Spleen (tissue), 7 donors: ENCODE measurements around the gene MRC2.

ENCODE experiments used
- POLR2A ChIP-seq, 3 donors: fragments of 450-650 bp; IDR thresholded peaks; one replicate each; pipeline ENCODE4 v1.5.1; 2017; ENCODE audit warnings: antibody characterized with exemption in 3 of 3, mild to moderate bottlenecking in 1 of 3
- POLR2AphosphoS5 ChIP-seq, 3 donors: sonication (generic); formaldehyde crosslinking; IDR thresholded peaks; one replicate each; pipeline ENCODE4 v1.5.1; 2017; ENCODE audit warnings: antibody characterized with exemption in 3 of 3
- TF ChIP-seq, protein P1 (sequence below), 11 experiments: fragments of 200-600 bp in 7 of 11; fragments of 450-650 bp in 4 of 11; sonication (generic) in 4 of 11; IDR thresholded peaks in 8 of 11; conservative IDR thresholded peaks in 3 of 11; 1 replicate in 7 of 11; 2 replicates in 4 of 11; pipeline versions ENCODE4 v1.4.0 to v1.8.0; 2016 to 2021; ENCODE audit warnings: antibody characterized with exemption in 11 of 11, inconsistent platforms in 4 of 11, mild to moderate bottlenecking in 1 of 11
- donor health status: DM: no; HTN: no; CAD: no; lungs with moderate emphysema.
- donor health status: DM: no; HTN: no; CAD: no.
- donor health status: DM: no; HTN: no; CAD: no.

GRCh38 chr17:62692159-62692651 lies 64.7 kb downstream of the MRC2 start:
- TF ChIP-seq, protein P1, sequence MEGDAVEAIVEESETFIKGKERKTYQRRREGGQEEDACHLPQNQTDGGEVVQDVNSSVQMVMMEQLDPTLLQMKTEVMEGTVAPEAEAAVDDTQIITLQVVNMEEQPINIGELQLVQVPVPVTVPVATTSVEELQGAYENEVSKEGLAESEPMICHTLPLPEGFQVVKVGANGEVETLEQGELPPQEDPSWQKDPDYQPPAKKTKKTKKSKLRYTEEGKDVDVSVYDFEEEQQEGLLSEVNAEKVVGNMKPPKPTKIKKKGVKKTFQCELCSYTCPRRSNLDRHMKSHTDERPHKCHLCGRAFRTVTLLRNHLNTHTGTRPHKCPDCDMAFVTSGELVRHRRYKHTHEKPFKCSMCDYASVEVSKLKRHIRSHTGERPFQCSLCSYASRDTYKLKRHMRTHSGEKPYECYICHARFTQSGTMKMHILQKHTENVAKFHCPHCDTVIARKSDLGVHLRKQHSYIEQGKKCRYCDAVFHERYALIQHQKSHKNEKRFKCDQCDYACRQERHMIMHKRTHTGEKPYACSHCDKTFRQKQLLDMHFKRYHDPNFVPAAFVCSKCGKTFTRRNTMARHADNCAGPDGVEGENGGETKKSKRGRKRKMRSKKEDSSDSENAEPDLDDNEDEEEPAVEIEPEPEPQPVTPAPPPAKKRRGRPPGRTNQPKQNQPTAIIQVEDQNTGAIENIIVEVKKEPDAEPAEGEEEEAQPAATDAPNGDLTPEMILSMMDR (IDR thresholded peaks at IDR 0.05 in 8 of 11, conservative IDR thresholded peaks at IDR 0.05 in 3 of 11): no peak
- TF ChIP-seq POLR2AphosphoS5 (IDR thresholded peaks at IDR 0.05) (no peak), POLR2A (IDR thresholded peaks at IDR 0.05) (no peak)
